Measurements from ENCODE around the gene CAPS.
A peak's percentile ranks its signal among the peaks of the same experiment; 100 is the strongest.

CAPS gene

GRCh38 chr19:5892772-5893275 lies 21.2 kb upstream of the CAPS start:
- no peak for DNase-seq

DNA sequence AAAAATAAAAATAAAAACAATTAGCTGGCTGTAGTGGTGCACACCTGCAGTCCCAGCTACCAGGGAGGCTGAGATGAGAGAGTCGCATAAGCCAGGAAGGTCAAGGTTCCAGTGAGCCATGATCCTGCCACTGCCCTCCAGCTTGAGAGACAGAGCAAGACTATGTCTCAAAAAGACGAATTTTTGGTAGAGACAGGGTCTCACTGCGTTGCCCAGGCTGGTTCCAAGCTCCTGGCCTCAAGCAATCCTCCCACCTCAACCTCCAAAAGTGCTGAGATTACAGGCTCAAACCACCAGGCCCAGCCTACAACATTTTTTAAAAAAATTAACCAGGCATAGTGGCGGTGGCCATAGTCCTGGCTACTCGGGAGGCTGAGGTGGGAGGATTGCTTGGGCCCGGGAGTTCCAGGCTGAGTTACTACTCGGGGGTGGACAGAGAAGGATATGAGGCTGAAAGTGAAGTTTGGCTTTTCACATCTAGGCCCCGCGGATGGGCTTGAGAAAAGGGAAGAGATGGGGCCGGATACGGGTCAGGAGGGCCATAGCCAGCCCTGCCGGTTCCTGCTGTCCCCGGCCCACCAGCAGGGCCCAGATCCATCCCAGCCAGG lies 20.7 kb upstream of the CAPS start:
- no peak for DNase-seq

DNA sequence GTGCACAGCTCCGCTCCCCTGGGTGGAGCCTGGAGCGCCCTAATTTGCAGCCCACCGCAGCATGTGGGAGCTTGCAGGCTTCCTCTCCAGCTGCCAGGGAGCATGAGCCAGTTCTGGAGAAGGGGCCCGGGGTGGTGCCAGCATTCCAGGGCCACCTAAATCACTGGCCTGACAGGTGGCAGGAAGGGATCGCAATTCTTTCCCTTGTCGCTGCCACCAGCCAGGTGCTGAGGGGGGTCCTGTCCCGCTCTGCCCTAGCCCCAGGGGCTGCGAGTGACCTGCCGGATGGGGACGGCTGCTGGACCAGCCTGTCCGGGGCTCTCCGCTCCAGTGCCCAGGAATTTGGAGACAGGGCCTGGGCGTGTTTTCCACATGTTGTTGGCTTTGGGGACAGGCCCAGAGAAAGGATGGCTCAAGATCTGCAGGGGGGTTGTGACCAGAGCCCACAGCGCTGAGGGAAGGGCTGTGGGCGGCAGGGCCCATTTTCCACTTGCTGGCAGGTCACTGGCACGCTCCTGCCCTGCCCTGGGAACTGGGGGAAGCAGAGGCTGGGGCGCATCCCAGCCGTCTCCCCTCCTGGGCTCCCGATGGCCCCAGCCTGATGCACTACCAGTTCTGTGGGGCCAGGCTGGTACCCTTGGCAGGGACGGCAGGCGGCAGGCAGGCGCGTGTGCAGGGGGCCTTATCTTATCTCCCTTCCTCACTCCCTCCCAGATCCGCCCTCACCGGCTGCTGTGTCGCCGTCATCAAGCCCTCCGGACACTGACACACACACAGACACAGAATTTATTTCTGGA lies 19.9 kb upstream of the CAPS start:
- DNase-seq = no peak

DNA sequence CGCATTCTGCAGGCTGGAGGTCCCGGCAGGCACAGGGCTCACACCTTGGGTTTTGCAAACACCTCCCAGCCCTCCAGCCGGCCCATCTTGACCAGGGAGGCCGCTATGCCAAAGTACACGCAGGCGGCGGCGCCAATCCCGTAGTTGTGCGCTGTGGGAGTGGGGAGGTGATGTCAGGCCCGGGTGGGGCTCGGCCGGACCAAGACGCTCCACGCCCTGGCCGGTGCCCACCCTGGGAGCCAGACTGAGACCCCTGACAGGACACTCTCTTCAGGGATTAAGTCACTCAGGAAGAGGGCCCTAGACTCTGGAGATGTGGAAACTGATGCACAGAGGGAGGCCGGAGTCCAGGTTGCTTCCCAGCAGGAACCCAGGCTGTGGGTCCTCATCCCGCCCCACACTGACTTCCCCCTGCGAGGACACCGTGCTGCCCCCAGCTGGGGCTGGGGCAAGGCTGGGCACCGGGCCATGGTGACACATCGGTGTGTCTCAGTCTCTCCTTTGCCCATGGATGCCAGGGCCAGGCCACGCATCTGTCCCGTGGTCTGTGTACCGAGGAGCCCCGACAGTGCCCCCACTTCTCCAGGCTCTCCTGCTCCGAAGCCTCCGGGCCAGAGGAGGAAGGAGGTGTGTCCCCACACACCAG lies 19.2 kb upstream of the CAPS start:
- no peak for DNase-seq

- no peak for DNase-seq
These were observed 18.6 kb upstream of the CAPS start for GRCh38 chr19:5895409-5895808.

DNA sequence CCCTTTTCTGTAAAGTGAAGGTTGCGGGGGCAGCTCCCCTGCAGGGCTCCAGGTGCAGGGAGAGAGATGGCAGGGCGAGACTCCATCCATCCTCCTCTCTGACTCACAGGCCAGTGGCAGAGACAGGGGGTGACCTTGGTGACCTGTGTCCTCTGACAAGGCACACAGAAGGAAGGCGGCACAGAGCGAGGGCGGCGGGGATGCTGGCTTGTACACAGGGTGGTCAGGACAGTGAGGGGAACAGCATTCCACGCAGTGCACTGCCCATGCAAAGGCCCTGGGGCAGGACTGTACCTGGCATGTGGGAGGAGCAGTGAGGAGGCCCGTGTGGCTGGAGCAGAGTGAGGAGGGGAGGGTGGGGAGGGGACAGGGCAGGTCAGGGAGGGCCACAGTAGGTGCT lies 18.2 kb upstream of the CAPS start:
- no peak for DNase-seq

DNA sequence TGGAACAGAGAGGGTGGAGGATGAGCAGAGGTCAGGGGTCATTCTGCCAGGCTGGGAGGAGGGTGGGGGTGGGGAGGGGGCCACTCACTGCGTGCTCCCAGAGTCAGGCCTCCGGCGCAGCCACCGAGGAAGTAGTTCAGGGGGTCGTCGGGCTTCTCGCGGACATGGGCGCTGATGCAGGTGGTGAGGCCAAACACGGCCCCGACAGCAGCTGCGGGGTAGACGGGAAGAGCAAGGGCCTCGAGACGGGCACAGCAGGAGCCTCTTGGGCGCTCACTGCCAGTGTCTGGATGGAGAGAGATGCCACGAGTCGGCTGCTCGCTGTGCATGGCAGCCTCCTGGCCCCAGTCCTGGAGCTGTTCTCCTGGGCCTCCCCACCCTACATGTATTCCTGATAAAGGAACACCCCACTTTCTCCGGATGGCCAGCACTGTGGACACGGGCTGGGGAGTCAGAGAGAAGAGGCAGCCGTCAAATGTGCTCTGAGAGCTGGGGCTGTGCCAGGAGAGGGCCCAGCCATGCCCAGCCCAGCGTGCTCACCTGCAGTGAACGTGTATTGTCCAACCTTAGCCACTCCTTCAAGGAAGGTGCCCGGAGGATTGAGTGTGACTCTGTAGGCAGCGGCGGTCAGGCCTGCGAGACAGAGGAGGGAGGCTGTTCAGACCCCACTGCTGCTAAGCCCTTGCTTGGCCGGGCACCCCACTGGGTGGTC lies 17.5 kb upstream of the CAPS start:
- DNase-seq = no peak

- no peak for DNase-seq
These were observed 16.7 kb upstream of the CAPS start for GRCh38 chr19:5897189-5897969.

DNA sequence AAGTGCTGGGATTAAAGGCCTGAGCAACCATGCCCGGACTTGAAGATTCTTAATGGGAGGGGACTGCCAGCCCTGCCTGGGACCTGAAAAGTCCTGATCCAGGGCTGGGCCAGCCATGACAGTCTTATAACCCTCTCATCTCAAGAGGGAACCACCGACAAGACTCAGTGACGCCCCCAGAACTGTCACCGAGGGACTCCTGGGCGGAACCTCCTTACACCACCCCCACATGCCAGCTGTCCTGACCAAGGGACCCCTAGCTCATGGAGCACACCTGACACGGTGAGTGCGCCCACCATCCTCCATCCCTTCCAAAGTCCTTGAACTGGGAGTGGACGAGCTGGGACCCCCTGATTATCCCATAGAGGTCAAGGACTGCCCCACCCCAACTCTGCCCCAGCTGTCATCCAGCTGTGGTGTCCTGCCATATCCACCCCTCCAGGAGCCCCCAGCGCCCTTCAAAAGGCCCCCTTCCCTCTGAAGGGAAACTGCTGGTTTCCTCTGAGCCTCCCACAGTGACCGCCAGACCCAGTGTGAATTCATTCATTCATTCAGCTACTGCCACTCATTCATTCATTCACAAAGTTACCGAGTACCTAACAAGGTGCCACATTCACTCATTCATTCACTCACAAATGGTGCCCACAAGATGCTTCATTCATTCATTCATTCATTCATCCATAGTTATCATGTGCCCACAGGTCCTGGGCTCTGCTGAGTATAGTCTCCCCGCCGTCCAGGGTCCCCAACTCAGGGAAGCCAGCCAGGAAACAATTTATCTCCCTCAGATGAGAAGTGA lies 14.1 kb upstream of the CAPS start:
- no peak for DNase-seq

- no peak for DNase-seq
These were observed 13.1 kb upstream of the CAPS start for GRCh38 chr19:5900976-5901375.

- no peak for DNase-seq
These were observed 10.9 kb upstream of the CAPS start for GRCh38 chr19:5903056-5903623.

- DNase-seq = peak; percentile 98
These were observed 10.3 kb upstream of the CAPS start, which contains the start of gene NDUFA11 for GRCh38 chr19:5903624-5904351. NDUFA11 (minus strand) TSS chr19:5903790; CDS start chr19:5903708, 82 bp downstream.

GRCh38 chr19:5904352-5905113 lies 9.5 kb upstream of the CAPS start, which contains the start of gene VMAC:
VMAC (plus strand) TSS chr19:5904872; CDS start chr19:5904891, 19 bp downstream.
- DNase-seq = peak; percentile 100

DNA sequence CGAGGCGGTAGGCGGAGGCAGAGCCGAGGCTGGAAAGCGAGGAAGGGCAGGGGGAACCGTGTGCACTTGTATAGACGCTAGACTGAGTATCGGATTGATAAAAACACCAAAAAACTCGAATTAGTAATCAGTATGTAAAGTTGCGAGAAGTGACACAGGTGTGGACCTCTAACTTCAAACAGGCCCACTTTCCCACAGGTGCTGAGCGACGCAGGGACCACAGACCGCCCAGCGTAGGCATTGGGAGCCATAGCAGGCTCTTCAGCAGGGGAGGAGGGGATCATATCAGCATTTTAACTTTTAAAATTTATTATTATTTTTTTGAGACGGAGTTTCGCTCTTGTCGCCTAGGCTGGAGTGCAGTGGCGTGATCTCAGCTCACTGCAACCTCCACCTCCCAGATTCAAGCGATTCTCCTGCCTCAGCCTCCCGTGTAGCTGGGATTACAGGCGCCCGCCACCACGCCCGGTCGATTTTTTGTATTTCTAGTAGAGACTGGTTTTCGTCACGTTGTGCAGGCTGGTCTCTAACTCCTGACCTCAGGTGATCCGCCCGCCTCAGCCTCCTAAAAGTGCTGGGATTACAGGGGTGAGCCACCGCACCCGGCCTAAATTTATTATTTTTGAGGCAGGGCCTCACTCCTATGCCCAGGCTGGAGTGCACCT lies 8.8 kb upstream of the CAPS start:
- DNase-seq = no peak

- DNase-seq = peak in 1 of 2 experiments; percentile 18
These were observed 6.8 kb upstream of the CAPS start for GRCh38 chr19:5907241-5907640.

DNA sequence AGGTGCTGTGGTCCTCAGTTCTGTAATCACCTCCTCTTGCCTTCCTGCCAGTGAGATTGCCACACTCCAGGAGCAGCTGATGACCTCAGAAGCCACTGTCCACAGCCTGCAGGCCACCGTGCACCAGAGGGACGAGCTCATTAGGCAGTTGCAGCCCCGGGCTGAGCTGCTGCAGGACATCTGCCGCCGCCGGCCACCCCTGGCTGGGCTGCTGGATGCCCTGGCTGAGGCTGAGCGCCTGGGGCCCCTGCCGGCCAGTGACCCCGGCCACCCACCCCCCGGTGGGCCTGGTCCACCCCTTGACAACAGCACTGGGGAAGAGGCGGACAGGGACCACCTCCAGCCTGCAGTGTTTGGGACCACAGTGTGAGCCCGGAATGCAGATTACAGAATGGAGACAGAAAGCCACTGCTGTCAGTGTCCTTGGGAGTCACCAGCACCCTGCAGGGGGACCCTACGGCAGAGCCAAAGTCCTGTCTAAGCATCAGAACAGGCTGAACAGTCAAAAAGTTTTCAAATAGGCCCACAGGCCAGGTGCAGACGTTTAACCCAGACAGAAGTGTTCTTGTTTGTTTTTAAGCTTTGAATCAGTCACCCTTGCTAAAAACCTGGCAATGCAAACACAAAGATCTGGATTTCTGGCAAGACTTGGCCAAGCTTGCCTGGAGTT lies 5.1 kb upstream of the CAPS start:
- no peak for DNase-seq

- no peak for DNase-seq
These were observed 3.5 kb upstream of the CAPS start for GRCh38 chr19:5910638-5910907.

GRCh38 chr19:5911366-5911765 lies 2.7 kb upstream of the CAPS start:
- no peak for DNase-seq

DNA sequence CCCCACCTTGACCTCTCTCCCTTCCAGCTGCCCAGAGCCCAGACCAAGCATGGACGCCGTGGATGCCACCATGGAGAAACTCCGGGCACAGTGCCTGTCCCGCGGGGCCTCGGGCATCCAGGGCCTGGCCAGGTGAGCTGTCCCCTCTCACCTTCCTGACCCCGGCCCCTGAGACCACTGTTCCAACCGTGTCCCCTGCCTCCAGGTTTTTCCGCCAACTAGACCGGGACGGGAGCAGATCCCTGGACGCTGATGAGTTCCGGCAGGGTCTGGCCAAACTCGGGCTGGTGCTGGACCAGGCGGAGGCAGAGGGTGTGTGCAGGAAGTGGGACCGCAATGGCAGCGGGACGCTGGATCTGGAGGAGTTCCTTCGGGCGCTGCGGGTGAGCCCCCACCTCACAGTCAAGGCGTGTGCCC lies 312 bp downstream of the CAPS start:
- no peak for DNase-seq

Measured in activated CD4-positive, alpha-beta T cell treated with anti-CD3 and anti-CD28 coated beads, Interleukin-2, amount 50 U/mL, for 48 hours (primary cell).